ENCODE results near the gene C1orf159.
"Not testable (repeated sequence)": the region's sequence is repeated elsewhere in the genome, so short reads cannot be mapped to it uniquely, and the experiment has no call there.

The C1orf159 gene

GRCh38 chr1:1148569-1148968 is 32.7 kb upstream of the C1orf159 start:
- DNase-seq: no peak

GRCh38 chr1:1148061-1148460 is 32.2 kb upstream of the C1orf159 start:
- DNase-seq: no peak

- no peak for DNase-seq
Measured at GRCh38 chr1:1146596-1146995, 30.7 kb upstream of the C1orf159 start.

- no peak for DNase-seq
Measured at GRCh38 chr1:1146026-1146425, 30.1 kb upstream of the C1orf159 start.

GRCh38 chr1:1145547-1145914 is 29.6 kb upstream of the C1orf159 start:
- DNase-seq: no peak

GRCh38 chr1:1144843-1145546 is 29.1 kb upstream of the C1orf159 start:
- no peak for DNase-seq

- no peak for DNase-seq
Measured at GRCh38 chr1:1144122-1144842, 28.4 kb upstream of the C1orf159 start.

GRCh38 chr1:1143636-1144035 is 27.7 kb upstream of the C1orf159 start:
- no peak for DNase-seq

- no peak for DNase-seq
Measured at GRCh38 chr1:1142844-1143243, 27.0 kb upstream of the C1orf159 start.

GRCh38 chr1:1142352-1142751 is 26.5 kb upstream of the C1orf159 start:
- not testable (repeated sequence) for DNase-seq

GRCh38 chr1:1141911-1142250 is 26.0 kb upstream of the C1orf159 start:
- no peak for DNase-seq

- DNase-seq: no peak
Measured at GRCh38 chr1:1141244-1141910, 25.5 kb upstream of the C1orf159 start.

- DNase-seq: no peak
Measured at GRCh38 chr1:1140673-1141072, 24.8 kb upstream of the C1orf159 start.

GRCh38 chr1:1137256-1138045 is 21.6 kb upstream of the C1orf159 start:
- no peak for DNase-seq

GRCh38 chr1:1136547-1137230 is 20.8 kb upstream of the C1orf159 start:
- DNase-seq: no peak

- no peak for DNase-seq
Measured at GRCh38 chr1:1135339-1136136, 19.6 kb upstream of the C1orf159 start.

- no peak for DNase-seq
Measured at GRCh38 chr1:1134300-1134970, 18.5 kb upstream of the C1orf159 start.

- no peak for DNase-seq
Measured at GRCh38 chr1:1132956-1133750, 17.3 kb upstream of the C1orf159 start.

- DNase-seq: no peak
Measured at GRCh38 chr1:1132042-1132950, 16.4 kb upstream of the C1orf159 start.
